Neural cell (in vitro differentiated cells): ENCODE measurements around the gene ZFYVE28.

Source experiments
- CTCF ChIP-seq: fragments of 450-650 bp; IDR thresholded peaks from 2 replicates; pipeline ENCODE4 v1.5.1; 2014; ENCODE audit warnings: antibody characterized with exemption, mild to moderate bottlenecking, moderate library complexity; ENCODE audit not compliant: poor library complexity, severe bottlenecking
- EP300 ChIP-seq: fragments of 450-650 bp; conservative IDR thresholded peaks from 2 replicates; pipeline ENCODE4 v1.6.1; 2014; ENCODE audit warnings: antibody characterized with exemption, mild to moderate bottlenecking, moderate library complexity; ENCODE audit not compliant: poor library complexity, severe bottlenecking
- EZH2 ChIP-seq: fragments of 200-600, 300-800 bp; shearing (Covaris generic), sonication (generic); IDR thresholded peaks from 2 replicates; pipeline ENCODE4 v1.6.1; 2014; ENCODE audit warnings: antibody characterized with exemption, low read length, borderline replicate concordance, mild to moderate bottlenecking; ENCODE audit not compliant: insufficient read depth, poor library complexity, severe bottlenecking
- MXI1 ChIP-seq: fragments of 450-650 bp; conservative IDR thresholded peaks from 2 replicates; pipeline ENCODE4 v1.6.1; 2014; ENCODE audit warnings: antibody characterized with exemption, mild to moderate bottlenecking; ENCODE audit not compliant: poor library complexity, severe bottlenecking
- POLR2AphosphoS5 ChIP-seq: IDR thresholded peaks from 2 replicates; pipeline ENCODE4 v1.6.1; 2012
- RAD21 ChIP-seq: fragments of 450-650 bp; conservative IDR thresholded peaks from 2 replicates; pipeline ENCODE4 v1.6.1; 2014; ENCODE audit warnings: antibody characterized with exemption, mild to moderate bottlenecking, moderate library complexity
- REST ChIP-seq: IDR thresholded peaks from 2 replicates; pipeline ENCODE4 v1.6.1; 2012; ENCODE audit warnings: borderline replicate concordance
- SMC3 ChIP-seq: fragments of 450-650 bp; conservative IDR thresholded peaks from 2 replicates; pipeline ENCODE4 v1.6.1; 2014; ENCODE audit warnings: antibody characterized with exemption, mild to moderate bottlenecking, moderate library complexity; ENCODE audit not compliant: poor library complexity
- TAF1 ChIP-seq: IDR thresholded peaks from 2 replicates; pipeline ENCODE4 v1.6.1; 2012; ENCODE audit warnings: low read depth

- TF ChIP-seq SMC3 (no peak), TAF1 (no peak), CTCF (no peak), EZH2 (no peak), RAD21 (no peak), POLR2AphosphoS5 (no peak), REST (no peak), EP300 (no peak), MXI1 (no peak)
These were observed 126.5 kb downstream of the ZFYVE28 start for GRCh38 chr4:2291705-2292645.
